ENCODE results near the gene TWF2. TPM values are rescaled to one million over a fixed set of nuclear protein-coding genes. Genes with fewer than 3 reads are reported as not detected.

TWF2 gene
- total and polyA plus RNA-seq, 2 experiments from 2014 or later, result 42.3 to 53.0 TPM

- Histone ChIP-seq H3K4me3 (no peak overlapping the region), H3K9me3 (ENCODE audit: low read depth) (no peaks in the 10 kb centered on the region), H3K27me3 (no peaks in the 10 kb centered on the region), H3K27ac (no peak overlapping the region), H3K4me1 (ENCODE audit: low read depth) (no peaks in the 10 kb centered on the region), H3K36me3 (peaks cover 14% of the 10 kb centered on the region)
- DNase-seq (ENCODE audit: low read depth in 1 of 2, low spot score in 1 of 2), result no peak
- no peak for TF ChIP-seq CTCF (IDR thresholded peaks at IDR 0.05; ENCODE audit: low read depth, low read length)
Observed at GRCh38 chr3:52227766-52228165, 11.2 kb downstream of the TWF2 start.

GRCh38 chr3:52227117-52227516 is 11.8 kb downstream of the TWF2 start:
- DNase-seq (ENCODE audit: low read depth in 1 of 2, low spot score in 1 of 2), result no peak

GRCh38 chr3:52226229-52226817 is 12.6 kb downstream of the TWF2 start:
- H3K4me1 ChIP-seq (ENCODE audit: low read depth), result no peaks in the 10 kb centered on the region
- H3K27me3 ChIP-seq, result no peaks in the 10 kb centered on the region
- DNase-seq (ENCODE audit: low read depth in 1 of 2, low spot score in 1 of 2), result no peak
- H3K4me3 ChIP-seq, result no peak overlapping the region
- no peak overlapping the region for H3K27ac ChIP-seq
- H3K9me3 ChIP-seq (ENCODE audit: low read depth), result no peaks in the 10 kb centered on the region
- TF ChIP-seq CTCF (IDR thresholded peaks at IDR 0.05; ENCODE audit: low read depth, low read length), result no peak
- H3K36me3 ChIP-seq, result peaks cover 13% of the 10 kb centered on the region

More at GRCh38 chr3:52227117-52227516, 11.8 kb downstream of the TWF2 start:
- H3K9me3 ChIP-seq (ENCODE audit: low read depth), result no peaks in the 10 kb centered on the region
- TF ChIP-seq CTCF (IDR thresholded peaks at IDR 0.05; ENCODE audit: low read depth, low read length), result no peak
- no peaks in the 10 kb centered on the region for H3K27me3 ChIP-seq
- no peaks in the 10 kb centered on the region for H3K4me1 ChIP-seq (ENCODE audit: low read depth)
- H3K27ac ChIP-seq, result no peak overlapping the region
- H3K36me3 ChIP-seq, result peaks cover 14% of the 10 kb centered on the region
- H3K4me3 ChIP-seq, result no peak overlapping the region

- TF ChIP-seq CTCF (IDR thresholded peaks at IDR 0.05; ENCODE audit: low read depth, low read length), result no peak
- Histone ChIP-seq H3K4me1 (ENCODE audit: low read depth) (no peaks in the 10 kb centered on the region), H3K27ac (no peak within 1 kb of the TSS), H3K27me3 (no peaks in the 10 kb centered on the region), H3K4me3 (no peak within 1 kb of the TSS), H3K9me3 (ENCODE audit: low read depth) (no peaks in the 10 kb centered on the region), H3K36me3 (peaks cover 7% of the 10 kb centered on the region)
- no peak for DNase-seq (ENCODE audit: low read depth in 1 of 2, low spot score in 1 of 2)
Observed at GRCh38 chr3:52225452-52226228, 13.3 kb downstream of the TWF2 start, which contains the start of gene TLR9. TLR9 (minus strand) TSS chr3:52225645; CDS start chr3:52225529, 116 bp downstream.

GRCh38 chr3:52223449-52224408 is 15.2 kb downstream of the TWF2 start:
- Histone ChIP-seq H3K4me1 (ENCODE audit: low read depth) (peaks cover 5% of the 10 kb centered on the region), H3K4me3 (no peak overlapping the region), H3K9me3 (ENCODE audit: low read depth) (no peaks in the 10 kb centered on the region), H3K27me3 (no peaks in the 10 kb centered on the region), H3K27ac (no peak overlapping the region), H3K36me3 (no peaks in the 10 kb centered on the region)
- TF ChIP-seq CTCF (IDR thresholded peaks at IDR 0.05; ENCODE audit: low read depth, low read length), result no peak
- DNase-seq (ENCODE audit: low read depth in 1 of 2, low spot score in 1 of 2), result no peak

Data from cardiac muscle cell (in vitro differentiated cells and primary cell).